GM18526 (cell line): Measurements from ENCODE around the gene PSTPIP2.

ENCODE experiments used
- POLR2A ChIP-seq: IDR thresholded peaks from 3 replicates; pipeline ENCODE4 v1.6.1; 2011; ENCODE audit not compliant: insufficient read length; ENCODE audit errors: extremely low read depth

PSTPIP2 gene

DNA sequence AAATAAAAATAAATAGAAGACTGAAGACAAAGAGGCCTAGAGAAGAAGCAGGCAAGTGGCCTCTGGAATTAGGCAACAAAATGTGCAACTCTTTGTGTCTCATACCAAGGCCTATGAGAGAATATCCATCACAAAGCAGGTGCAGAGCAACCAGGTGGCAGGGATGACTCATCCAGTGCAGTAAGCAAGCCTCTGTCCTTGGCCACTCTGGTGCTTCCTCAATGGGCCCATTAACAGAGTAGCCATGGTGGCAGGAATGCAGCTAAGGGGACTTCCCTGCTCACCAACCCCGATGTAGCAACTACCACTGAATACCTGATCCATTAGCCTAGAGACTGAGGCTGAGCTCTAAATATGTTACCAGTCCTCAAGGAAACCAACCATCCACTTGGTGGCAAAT, 94.0 kb downstream of the PSTPIP2 start:
- no peak for TF ChIP-seq POLR2A

DNA sequence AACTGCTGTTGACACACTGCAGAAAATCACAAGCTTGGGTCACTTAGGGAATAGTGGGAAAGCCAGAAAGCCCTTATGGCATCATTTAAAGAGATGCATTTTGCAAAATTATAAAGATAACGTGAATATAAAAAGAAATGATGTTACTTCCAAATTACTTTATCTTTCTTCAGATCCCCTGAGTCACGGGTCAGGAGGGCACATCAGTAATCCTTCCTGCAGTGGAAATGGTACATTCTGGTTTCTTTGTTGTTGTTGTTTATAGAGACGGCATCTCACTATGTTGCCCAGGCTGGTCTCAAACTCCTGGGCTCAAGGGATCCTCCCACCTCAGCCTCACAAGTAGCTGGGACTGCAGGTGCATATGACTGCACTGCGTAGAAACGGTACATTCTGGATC, 95.1 kb downstream of the PSTPIP2 start:
- no peak for TF ChIP-seq POLR2A

DNA sequence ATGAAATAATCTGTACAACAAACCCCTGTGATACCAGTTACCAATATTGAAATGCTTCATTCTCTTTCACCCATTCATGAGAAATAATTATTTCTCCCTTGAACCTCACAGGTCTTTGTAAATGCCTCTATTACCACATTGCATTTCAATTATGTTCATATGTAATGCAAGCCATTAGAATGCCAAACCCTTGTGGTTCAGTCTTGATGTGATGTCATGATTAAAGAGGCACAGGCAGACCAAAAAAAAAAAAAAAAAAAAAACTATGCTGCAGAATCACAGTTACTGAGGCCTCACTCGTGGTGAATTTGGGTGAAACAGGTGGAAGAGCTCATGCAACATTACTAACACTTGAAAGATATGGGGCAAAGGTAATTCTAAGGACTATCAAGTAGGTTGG, 95.5 kb downstream of the PSTPIP2 start:
- no peak for TF ChIP-seq POLR2A

DNA sequence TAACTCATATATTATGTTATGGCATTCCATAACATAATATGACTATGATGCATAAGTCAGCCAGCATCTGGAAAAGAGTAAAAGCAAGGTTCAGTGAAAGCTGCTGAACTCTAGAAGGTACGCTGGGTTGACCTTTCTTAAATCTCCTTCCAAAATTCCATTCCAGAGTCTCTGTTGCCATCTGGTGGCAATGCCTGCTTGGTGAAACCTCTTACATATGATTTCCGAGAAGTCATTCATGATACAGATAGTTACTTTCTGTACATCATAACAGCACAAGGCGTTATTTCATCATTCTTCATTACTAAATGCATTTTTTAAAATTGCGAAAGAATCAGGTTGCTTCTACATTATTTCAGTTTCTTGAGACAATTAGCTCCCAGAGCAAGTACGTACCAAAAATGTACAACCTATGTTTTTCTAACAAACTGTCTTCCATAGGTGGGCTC, 97.9 kb downstream of the PSTPIP2 start:
- no peak for TF ChIP-seq POLR2A

DNA sequence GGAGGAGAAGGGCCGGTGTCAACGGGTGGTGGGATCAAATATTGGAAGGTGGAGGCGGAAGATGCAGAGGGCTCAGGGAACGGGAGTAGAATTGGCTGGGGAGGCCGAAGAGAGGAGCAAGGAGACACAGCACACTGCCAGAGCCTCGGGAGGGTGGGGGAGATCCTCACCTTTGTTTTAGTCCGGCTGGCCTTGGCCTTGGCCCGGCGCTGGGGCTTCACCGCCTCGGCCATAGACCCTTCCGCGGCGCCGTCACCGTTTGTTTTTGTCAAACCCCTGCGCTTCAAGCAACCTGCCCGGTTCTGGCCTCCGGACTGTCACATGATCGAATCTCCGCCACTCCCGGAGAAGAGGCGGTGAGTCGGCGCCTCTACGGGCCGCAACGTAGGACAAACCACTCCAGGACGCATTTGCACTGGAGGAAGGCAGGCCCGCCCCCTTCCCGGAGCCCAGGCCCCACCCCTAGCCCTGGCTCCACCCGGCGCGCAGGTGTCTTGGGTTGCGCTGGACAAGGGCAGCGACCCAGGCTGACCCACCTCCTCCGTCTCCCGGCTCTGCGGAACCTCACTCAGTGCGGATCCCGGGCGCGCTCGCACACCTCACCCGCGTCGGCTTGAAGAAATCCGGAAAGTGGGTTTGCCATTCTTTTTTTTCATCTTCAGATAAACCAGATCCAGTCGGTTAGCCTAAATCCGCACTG, 104.9 kb downstream of the PSTPIP2 start, which contains the start of gene EPG5:
EPG5 (minus strand) TSS at position 323 of the 700 bp plus-strand sequence; CDS start at position 233, 90 bp downstream.
- TF ChIP-seq POLR2A: peak; percentile 59

DNA sequence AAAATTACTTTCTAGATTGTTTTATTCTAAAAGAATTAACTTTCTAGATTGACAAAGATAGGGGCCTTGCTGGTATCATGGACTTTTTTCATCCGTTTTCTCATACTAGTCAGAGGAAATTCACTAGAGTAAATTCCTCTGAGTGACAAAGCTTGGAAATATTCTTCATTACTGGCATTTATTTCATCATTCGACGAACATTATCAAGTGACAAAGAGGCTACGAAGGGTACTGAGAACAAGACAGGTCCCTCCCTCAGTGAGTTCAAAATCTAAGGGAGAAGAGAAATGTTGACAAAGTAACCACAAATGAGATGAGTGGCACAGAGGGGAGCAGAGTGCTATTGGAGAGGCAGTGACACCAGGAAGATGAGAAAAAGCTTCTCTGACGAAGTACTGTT, 109.2 kb downstream of the PSTPIP2 start:
- TF ChIP-seq POLR2A: no peak

DNA sequence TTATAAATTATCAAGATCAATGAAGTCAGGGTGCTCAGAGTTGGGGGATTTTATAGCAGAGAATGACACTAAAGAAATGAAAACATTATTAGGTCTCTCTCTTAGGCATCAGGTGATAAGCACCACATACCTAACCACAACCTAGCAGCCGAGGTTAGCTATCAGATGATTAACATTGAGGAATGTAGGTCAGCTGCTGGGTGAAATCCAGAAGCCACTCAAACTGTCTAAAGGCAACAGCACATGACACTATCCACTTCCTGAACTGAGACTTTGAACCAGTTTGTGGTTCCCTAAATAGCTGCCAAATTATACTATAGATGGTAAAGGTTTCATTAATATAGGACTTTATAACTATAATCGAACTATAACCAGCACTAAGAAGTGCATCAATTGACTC, 109.6 kb downstream of the PSTPIP2 start:
- no peak for TF ChIP-seq POLR2A

DNA sequence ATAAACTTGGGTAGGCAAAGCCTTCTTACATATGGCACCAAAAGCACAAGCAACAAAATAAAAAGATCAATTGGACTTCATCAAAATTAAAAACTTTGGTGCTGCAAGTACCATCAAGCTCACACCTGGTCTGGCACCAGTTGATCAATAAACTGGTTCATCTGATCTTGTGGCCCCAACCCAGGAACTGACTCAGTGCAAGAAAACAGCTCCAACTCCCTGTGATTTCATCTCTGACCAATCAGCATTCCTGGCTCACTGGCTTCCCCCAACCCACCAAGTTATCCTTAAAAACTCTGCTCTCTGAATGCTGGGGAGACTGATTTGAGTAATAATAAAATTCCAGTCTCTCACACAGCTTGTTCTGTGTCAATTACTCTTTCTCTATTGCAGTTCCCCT, 113.3 kb downstream of the PSTPIP2 start:
- TF ChIP-seq POLR2A: no peak

DNA sequence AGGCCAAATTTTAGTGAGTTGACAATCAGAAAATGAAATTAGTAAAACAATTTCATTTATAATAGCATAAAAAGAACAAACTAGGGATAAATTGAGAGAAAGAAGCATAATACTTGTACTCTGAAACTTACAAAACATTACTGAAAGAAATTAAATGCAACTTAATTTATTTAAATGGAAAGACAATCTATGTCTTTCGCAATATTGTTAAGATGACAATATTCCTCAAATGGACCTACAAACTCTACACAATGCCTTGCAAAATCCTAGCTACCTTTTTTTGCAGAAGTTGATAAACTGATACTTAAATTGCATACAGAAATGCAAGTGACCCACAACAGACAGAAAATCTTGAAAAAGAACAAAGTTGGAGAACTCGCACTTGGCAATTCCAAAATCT, 114.0 kb downstream of the PSTPIP2 start:
- no peak for TF ChIP-seq POLR2A

DNA sequence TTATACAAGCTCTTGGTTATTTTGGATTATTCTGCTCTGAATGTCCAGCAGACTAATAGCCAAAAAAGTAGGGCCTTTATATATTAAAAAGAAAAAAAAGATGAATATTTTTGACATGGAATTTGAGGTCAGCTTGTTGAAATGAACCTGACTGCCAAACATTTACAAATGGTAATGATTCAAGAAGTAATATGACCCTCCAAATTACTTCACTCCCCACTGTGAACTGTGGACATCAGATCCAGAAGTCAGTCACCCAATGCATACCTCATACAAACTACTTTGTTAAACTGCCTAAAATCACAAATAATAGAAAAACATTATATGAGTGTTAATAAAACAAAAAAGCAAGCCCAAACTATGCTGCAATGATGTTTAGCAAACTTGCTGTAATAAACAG, 115.0 kb downstream of the PSTPIP2 start:
- no peak for TF ChIP-seq POLR2A

DNA sequence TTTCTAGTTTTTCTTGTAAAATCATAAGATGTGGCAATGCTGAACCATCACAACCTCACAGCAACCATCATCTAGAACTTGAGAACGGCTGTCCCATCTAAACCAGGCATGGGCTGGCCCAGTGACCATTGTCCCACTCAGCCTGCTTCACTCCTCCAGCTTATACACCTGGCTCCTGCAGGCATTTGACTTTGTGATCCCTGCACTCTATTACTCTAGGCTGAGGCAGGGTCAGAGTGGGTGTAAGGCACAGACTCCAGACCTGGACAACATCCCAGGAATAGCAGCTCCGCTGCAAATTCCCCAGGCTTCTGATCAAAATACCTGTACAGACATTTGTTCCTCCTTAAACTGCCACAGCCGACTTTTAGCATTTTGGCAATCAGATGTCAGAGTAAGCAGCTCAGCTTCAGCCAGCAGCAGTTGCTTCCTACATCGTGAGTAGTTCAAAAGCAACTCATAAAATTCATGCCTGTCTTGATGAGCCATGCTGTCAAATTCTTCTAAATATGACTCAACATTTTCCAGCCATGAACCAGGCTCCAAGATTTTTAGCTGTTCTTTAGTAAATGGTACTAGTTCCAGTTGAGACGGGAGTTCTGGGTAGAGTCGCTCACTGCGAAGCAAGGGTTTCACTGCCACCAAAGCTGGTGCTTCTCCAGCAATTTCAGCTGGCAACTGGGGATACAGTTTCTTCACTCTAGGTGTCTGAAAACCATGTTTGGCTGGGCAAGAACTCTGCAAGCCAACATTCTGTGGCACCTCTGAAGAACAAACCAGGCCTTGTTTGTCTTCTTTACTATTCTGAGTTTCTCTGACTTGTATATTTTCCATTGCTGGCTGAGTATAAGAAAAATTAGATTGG, 117.8 kb downstream of the PSTPIP2 start:
- no peak for TF ChIP-seq POLR2A

DNA sequence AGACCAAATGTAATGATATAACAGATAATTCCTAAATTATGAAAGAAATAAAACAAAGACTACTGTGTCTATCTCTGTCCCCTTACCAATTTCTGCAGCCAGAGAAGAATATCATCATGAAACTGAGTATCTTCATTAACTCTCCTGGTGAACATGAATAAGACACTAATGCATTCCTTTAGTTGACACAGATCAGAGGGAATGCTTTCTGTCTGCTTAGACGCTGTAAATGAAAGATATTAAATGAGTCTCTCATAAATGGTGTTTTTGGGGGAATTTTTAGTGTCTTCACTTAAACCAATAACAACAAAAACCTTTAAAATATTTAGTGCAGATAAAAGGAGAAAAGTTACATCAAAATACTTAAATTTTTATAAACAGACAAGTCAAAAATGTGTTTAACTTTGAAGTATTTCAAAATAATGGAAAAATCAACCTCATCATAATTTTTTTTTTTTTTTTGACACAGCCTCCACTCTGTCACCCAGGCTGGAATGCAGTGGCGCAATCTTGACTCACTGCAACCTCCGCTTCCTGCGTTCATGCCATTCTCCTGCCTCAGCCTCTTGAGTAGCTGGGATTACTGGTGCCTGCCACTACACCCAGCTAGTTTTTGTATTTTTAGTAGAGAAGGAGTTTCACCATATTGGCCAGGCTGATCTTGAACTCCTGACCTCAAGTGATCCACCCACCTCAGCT, 120.9 kb downstream of the PSTPIP2 start:
- TF ChIP-seq POLR2A: no peak

DNA sequence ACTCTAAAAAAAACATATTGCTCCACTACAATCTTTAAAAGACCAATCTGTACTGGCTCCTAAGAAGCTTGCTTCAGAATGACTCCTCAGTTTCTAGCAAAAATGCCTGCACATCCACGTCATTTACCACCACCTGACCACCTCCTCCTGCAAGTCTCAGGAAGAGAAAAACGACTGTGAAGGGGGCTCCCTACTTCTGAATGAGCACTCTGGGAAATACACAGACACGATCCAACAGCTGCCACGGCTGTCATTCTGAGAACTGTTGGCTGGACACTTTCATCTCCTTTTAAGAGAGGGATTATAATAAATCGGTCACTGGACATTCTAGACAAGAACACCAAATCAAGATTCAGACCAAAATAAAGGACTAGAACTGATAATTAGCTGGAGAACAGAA, 126.4 kb downstream of the PSTPIP2 start:
- no peak for TF ChIP-seq POLR2A

DNA sequence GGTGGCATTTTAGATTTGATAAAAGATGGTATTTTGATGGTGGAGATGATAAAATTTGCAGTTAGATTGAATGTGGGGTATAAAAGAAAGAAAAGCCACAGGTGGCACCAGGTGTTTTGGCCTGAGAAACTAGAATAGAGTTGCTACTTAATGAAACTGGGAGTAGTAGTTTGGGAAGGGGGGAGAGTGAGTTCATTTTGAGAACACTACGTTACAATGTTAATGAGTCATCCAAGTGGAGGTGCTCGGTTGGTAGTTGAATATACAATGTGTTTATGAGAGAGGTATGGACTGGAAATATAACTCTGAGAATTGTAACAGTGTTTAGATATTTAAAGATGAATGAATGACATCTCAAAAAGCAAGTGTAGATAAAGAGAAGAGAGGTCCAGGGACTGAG, 131.3 kb downstream of the PSTPIP2 start:
- no peak for TF ChIP-seq POLR2A

DNA sequence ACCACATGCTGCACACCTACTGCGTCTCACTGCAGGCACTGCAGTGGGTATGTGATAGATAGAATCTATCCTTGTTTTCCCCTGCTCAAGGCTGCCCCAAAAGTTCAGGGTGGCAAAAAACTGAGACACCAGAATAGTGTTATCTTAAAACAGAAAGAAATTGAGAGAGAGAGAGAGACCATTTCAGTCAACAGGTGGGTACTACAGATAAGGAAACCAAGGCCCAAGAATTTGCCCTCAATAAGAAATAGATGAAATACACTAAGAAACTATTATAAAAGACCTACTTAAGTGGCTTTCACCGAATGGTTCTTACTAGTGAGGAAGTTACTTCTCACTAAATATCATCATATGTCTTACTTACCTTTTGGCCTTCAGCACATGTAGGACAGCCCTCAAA, 132.8 kb downstream of the PSTPIP2 start:
- no peak for TF ChIP-seq POLR2A

DNA sequence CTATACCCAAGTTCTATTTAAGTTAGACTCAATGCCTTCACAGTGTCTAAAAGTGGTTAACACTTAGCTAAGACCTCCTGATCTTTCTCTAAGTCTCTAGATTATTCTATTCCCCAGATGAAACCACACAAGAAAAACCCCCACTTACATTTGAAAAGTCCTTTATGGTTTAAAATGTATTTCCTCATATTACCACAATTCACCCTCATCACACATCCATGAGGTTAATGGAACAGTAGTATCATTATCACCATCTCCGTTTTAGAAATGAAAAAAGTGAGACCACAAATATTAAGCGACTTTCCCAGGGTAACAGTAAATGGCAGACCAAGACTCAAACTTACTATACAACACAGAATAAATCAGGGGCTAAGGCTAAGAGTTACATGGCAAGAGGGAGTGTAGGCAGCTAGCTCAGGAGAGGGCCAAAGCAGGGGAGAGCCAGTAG, 133.5 kb downstream of the PSTPIP2 start:
- no peak for TF ChIP-seq POLR2A
